Stimulated activated naive CD4-positive, alpha-beta T cell (primary cell): ENCODE results near the gene CD247.
A peak's percentile ranks its signal among the peaks of the same experiment; 100 is the strongest.

Experiments used
- DNase-seq, 6 experiments: peaks; one replicate each; lab custom pipeline; 2025; lab: John Stamatoyannopoulos, UW

The CD247 gene

DNA sequence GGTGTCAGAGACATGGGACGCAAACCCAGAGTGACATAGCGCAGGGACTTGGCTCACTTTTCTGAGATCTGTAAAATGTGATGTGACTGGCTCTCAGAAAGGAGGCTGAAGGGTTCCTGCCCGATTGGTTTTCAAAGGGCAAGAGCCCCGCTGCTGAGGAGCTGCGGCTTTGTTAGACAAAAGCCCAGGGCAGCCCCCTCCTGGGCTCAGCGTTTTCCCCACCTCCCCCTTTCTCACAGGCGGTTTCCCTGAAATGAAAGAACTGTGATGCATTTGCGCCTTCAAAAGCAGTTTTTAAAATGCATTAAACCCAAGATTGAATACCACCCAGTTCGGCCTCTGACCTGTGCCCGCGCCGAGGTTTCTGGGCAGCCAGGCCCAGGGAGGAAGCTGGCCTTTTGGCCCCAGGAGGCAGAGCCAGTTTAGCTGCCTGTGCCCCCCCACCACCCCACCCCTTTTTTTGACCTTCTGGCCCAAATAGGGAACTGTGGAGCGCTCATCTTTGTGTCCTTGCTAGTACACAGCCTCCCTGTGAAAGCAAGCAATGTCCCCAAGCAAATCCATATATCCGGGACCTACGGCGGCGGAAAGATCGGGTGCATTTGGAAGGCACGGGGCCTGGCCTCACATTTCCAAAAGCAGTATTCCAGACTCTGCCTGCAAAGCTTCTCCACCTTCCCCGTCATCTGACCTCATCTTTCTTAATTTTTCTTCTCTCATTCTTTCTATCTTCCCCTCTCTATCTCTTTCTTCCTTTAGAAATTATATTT lies 28.6 kb downstream of the CD247 start:
- DNase-seq, result peak; percentile 54 to 71 (median 64)

DNA sequence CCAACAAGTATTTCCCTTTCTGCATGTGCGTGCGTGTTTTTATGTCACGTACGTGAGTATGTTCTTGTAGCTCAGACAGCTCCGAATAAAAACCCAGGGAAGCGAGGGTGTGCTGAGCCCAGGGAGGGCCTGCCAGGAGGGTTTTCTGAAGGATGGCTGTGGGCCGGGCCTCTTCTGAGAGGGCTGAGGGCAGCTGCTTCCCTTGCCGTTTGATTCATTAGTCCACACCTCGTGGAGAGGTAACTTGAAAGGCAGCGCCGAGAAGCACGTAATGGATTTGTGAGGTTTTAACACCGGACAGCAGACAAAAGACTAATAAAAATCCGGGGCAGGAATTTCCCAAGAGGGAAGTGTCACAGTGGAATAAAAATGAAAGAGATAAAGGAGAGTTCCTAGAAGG lies 29.5 kb downstream of the CD247 start:
- DNase-seq, result peak in 5 of 6 experiments; percentile 11 to 43 (median 22)

DNA sequence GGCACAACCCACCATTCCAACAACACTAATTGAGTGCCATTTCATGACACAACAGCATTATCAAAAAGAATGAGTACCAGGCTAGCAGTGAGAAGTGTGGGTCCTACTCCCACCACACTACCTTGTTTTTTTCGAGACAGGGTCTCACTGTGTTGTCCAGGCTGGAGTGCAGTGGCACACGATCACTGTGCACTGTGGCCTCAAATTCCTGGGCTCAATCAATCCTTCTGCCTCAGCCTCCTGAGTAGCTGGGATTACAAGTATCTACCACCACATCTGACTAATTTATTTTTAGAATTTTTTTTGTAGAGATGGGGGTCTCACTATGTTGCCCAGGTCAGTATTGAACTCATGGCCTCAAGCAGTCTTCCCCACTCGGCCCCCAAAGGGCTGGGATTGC lies 30.7 kb downstream of the CD247 start:
- no peak for DNase-seq

DNA sequence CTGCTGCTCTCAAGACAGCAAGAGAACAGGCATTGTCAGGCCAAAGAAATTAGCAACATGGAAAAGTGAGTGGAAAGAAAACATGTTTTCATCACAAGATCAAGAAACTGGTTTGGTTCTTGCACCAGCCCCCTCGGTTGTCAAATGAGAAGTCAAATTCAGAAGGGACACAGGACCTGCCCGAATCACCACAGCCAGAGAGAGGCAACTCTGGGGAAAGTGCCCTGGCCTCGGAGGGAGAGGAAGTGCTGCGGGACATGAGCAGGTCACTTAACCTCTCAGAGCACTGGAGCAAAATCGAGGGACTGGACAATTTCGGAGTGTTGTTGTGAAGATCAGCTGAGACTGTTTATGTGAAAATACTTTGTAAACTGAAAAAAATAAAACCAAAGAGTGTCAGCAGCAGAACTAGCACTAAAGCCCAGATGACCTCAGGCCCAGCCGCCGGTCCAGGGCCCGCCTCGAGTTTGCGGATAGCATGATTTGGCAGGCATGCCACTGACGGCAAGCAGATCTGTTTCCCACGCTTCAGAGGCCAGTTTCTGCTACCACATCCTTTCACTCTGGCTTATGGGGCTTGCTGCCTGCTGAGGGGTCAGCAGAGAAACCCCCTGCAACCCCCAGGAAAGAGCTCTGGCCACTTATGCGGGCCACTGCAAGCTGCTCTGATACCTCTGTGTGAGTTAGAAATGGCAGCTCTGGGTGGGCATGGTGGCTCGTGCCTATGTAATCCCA lies 32.1 kb downstream of the CD247 start:
- no peak for DNase-seq

DNA sequence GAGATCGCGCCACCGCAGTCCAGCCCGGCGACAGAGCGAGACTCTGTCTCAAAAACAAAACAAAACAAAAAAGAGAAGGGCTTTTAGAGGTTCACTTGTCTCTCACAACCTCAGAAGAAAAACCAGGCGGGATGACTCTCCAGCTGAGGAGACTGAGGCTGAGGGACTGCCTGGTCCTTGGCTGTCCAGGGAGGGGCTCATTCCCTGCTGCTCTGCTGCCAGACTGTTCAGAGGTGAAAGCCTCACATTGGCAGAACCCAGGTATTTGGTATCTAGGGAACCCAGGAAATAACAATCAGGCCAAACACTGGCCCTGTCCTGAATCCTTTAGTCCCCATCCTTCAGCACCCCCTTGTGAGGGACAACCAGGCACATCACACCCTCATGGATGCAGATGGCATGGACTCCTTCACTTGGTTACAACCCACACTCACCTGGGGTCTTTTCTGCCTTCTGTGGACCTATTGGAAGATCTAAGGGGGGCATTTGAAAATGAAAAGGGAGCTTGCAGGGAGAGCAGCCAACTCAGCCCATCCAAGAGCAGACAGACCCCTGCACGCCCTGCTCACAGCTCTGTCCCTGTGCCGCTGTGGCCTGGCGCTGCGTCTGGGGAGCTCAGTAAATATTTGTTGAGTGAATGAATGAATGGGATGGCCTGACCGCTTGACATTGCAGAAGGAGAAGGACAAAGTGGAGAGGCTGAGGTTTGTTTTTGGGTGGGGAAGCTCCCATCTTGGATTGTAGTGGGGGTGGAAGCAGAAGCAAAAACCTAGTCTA lies 33.4 kb downstream of the CD247 start:
- peak in 3 of 6 experiments; percentile 17 to 19 (median 17) for DNase-seq

DNA sequence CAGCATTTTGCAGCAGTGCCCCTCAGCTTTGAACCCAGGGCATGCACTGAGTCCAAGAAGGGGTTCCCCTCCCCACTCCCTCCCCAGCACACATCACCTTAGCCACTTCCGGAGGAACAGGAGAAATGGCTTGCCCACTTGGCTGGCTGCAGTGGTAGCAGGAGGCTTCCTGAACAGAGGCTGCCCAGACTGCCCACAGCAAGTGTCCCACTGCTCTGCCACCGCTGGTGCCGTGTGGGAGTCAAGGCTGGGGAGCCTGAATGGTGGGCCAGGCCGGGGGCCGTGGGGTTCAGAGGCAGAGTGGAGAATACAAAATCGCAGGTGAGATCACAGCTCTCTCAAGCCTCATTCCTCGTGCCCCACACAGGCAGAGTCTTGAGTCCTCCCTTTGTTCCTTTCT lies 34.5 kb downstream of the CD247 start:
- no peak for DNase-seq

DNA sequence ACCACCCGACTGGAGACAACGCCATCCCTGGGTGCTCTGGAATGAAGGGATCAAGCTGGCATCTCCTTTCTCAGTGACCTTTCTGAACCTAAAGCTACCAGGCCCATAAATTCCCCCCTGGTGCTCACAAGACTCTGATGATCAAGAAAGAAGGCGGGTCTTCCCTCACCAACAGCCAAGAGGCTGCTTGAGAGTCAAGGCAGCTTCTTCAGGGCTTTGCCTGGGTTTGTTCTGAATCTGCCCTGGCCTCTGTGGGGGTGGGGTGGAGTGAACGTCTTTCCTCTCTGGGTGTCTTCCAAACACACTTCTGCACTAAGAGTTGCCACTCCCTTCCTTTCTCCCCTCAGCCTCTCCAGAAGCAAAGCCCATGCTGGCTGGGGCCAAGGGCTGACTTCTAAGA lies 36.1 kb downstream of the CD247 start:
- DNase-seq, result peak; percentile 30 to 78 (median 70)

DNA sequence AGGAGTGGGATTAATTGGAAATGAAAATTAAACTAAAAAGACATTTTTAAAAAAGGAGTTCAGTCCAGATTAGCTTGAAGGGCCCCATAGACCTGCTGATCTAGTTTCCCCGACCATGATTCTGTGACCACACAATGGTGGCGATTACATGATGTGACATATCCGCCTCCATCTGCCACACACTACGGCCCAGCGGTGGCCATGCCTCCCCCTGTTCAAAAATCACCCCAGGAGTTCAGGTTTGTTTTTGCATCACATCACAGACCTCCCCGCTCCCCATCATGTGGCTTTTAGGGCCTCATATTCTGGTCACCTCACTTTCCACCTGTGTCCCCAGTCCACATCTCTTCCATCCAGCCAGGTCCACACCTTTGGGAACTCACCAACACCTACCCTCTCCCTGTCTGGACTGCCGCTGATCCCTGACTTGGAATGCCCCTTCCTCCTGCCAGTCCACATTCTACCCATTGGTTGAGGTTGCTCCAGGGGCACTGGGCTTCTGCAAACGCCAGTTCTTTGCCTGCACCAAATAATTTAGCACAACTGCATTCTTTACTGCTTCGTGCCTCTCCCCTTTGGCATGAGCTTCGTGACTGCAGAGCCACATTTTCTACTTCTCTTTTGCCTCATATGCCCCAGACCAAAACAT lies 38.9 kb downstream of the CD247 start:
- no peak for DNase-seq

DNA sequence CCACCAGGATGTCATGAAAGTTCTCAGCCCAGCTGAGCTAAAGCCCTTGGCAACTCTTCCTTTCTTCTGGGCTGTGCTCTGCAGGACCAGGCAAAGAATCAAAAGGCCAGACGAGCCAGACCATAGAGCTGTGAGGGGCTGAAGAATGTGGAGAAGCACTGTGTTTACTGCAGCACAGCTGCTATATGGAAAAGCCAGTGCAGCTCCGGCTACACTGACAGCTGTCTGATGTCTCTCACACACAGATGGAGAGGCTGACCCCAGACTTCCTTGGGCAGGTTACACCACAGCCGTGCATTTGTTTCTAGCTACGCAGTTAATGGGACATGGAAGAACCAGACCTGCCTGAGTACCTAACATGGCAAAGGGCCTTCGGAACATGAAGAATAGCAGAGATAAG lies 40.3 kb downstream of the CD247 start:
- DNase-seq, result no peak

DNA sequence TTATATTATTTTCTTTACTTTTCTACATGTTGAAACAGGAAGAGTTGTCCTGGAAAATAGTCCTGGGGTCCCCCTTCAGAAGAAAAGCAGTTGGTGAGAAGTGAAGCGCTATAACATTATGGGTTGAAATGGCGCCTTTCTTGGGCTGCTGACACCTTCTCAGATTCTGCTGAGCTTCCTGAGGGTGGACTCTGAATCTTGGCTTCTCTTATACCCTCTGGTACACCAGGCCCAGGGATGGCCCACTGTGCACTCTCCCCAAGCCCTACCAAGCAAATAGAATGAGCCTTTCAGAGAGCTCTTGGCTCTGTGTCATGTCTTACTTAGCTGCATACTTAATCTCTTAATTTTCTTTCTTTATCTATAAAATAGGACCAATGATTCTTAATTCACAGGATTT lies 42.3 kb downstream of the CD247 start:
- no peak for DNase-seq

DNA sequence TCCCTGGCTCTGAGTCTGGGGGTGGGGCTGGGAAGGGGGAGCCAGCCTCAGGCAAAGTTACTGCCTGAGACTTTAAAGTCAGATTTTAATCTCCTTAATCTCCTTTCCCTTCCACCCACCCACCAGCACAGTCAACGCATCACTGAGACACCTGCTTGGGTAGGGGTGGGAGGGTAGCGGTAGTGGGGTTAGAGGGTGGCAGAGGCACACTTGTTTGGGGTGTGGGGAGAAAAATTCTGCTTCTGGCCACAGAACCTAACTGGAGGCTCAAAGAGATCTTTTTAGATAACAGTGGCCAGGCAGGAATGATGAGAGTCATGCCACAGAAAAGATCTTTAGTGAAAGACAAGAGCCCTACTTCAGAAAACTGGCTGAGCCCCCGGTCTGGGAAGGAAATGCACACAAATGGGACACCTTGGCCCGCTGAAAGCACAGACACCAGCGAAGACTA lies 44.1 kb downstream of the CD247 start:
- DNase-seq, result peak; percentile 51 to 71 (median 60)

DNA sequence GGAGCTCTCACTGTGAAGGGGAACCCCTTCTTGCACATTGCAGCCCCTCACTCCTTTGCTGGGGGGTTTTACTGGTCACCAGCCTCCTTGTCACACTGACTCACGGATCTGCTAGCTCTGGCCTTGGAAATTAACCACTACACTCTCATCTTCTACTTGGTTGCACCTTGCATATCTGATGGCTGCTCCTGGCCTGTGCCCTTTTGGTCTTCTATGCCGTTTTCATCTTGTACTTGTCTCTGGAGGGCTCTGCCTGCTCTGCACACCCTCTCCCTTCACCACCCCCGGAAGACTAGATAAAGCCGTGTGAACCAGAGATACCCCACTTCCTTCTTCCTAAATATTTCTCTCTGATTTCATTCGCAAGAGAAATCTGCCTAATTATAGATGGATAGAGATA lies 44.6 kb downstream of the CD247 start:
- DNase-seq, result no peak

DNA sequence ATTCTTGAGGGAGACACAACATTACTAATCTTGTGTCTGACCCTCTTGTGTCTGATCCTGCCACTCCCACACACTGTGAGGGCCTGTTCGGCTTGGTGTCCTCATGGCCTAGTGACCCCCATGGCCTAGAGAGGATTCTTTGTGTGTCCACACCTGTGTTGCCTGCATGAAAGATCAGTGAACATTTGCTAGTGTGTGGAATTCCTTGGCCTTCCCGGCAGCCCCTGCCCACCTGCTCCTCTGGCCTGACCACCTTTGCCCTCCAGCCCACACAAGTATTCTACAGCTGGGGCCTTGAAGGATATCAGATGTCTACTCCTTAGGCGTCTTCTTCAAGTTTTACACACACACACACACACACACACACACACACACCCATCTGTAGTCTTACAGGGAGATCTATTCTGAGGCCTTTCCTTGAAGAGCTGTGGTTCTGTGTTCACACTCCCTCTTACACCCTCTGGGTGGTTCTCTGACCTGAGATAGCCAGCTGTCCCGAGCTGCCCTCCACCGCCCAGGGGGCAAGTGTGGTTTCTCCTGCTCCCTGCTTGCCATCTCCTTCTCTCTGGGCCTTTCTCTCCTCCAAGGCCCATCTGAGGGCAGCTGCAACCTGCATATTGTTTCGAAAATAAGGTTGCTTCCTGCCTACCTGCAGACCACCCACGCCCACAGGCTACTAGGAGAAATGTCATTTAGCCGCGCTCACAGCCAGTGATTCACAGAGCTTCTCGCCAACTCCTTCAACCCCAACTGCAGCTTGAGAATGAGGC lies 45.4 kb downstream of the CD247 start:
- DNase-seq, result no peak

DNA sequence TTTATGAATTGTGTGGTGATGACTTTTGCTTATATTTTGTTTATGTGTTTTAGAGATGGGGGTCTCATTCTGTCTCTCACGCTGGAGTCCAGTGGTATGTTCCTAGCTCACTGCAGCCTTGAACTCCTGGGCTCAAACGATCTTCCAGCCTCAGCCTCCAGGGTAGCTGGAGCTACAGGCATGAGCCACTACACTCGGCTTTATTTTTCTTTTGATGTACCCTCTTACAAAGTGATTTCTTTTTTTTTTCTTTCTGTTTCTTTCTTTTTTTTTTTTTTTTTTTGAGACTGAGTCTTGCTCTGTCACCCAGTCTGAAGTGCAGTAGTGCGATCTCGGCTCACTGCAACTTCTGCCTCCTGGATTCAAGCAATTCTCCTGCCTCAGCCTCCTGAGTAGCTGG lies 46.8 kb downstream of the CD247 start:
- peak in 1 of 6 experiments; percentile 35 for DNase-seq

DNA sequence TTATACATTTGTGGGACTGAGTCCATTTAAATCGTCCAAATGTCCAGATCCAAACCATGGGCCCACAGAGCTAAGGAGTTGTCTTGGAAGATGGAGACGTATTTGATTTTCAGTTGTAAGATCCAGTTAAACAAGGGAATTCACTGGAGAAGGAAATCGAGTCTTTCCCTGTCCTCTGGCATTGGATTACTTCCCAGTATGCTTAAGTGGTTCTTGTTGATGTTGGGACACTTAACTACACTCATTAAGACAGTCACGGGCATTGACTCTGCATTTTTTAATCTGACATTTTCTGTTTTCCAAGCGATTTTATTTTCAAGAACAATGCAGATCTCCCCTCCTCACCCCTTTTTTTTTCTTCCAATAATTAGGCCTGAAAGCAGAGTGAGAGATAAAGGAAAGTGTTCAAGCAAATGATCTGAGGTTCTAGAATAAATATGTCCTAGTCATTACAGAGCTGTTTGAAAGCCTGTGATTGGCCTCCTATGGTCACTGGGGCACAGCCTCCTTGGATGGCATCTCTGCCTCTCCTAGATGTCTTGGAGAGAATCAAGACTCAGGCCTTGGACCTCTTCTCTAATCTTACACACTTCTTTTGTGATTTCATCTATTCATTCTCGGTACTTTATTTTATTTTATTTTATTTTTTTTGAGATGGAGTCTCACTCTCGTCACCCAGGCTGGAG lies 48.9 kb downstream of the CD247 start:
- DNase-seq, result no peak

DNA sequence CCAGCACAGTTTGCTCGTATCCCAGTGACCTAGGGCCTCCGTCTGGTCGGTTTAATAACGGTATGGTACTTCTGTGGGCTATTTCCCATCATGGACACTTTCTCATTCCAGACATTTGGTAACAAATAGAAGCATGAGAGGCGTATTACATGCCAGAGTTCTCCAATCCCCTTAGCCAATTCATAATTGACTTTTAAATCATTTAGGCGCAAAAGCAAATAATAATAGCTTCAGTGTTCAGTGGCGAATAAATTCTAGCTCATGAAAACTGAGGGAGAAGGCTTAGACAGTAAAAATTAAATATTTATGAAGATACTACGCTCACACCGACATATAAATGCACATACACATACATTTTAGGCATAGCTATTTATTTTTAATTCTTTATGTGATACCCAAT lies 50.6 kb downstream of the CD247 start:
- no peak for DNase-seq

DNA sequence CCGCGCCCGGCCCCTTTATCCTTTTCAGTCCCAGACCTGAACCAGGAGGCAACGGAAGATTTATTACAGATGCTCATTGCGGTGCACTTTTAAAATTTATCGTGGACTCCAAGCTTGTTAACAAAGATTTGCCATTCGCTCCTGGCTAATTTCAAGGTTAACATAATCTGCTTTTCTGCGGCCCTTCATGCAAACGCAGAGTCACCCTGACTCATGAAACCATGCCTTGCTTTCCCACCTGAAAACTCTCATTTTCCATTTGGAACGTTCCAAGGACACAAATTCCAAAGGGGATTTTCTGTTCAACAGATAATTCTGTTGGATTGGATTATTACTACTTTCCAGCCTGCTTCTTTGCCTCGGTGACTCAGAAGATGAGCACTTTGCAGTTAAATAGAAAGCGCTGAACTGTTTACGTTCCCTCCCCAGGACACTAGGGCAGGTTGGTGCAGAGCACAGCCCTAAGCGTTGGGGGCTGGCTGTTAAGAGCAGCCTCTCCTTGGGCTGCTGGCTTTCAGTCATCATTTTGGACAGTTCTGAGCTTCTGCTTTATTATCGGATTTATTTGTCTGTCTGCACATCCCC lies 51.1 kb downstream of the CD247 start:
- no peak for DNase-seq

DNA sequence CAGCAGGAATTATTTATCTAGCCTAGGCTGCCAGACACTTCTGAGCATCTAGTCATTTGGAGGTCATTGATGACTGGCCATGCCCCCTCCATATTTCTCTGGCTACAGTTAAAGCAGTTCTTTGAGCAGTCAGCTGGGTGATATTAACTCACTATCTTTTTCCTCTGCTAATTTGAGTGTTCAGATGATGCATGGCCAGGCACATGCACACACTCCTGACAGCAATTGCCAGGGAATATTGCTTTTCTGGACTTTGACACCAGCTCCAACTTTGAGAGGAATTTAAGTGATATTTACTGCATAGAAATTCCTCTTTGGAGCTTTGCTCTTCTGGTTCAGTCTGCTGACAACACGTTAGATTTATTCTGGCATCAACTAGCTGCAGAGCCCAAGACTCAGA lies 52.6 kb downstream of the CD247 start:
- DNase-seq, result no peak

DNA sequence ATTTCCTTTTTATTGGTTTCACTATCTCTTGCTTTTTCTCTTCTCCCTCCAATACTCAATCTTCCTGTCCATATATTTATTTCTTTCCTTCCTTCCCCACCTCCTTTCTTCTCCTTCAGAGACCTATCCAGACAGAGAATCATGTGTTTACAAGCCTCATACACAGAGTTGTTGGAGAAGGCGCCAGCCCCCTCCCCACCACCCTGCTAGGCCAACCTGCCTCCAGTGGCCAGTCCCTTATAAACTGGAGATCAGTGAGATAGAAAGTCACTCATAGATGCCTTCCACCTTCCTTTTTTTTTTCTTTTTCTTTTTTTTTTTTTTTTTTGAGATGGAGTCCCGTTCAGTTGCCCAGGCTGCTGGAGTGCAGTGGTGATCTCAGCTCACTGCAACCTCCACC lies 53.3 kb downstream of the CD247 start:
- DNase-seq, result no peak

DNA sequence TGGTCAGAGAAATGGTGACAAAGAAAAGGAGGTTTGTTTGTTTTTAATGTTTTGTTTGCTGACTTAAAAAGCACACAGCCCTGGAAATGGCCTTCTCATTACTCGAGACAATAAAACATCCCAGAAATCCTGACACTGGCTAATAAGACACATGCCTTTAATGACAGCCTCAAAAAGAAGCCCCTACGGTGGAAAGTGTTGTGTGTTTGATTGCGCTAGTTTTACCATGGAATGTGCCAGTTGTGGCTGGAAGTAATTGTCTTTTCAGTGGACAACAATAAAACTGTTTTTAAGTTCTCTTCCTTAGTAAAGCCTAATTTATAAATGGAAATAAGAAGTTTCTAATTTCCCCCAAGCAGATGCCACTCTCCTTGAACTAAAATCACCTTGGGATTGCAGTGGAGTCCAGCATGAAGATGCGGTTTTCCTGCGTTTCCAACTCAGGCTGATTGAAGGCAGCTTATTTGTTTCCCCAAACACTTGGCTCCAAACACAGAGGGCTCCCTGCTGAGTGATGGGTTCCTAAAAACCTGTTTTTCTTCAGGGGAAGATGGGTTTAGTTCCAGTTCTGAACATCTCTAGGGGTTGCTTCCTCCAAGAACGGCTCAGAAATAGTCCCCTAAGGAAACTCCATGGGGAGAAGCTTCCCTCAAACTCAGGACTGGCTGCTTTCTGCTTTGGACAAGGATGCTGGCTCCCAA lies 54.3 kb downstream of the CD247 start:
- no peak for DNase-seq
